NCI-H524 (cell line): ENCODE results near the gene EIF4G1.
A peak's percentile ranks its signal among the peaks of the same experiment; 100 is the strongest.

ENCODE experiments used
- DNase-seq, 2 experiments: peaks; one replicate each; lab custom pipeline; 2025; lab: John Stamatoyannopoulos, UW

EIF4G1 gene

DNA sequence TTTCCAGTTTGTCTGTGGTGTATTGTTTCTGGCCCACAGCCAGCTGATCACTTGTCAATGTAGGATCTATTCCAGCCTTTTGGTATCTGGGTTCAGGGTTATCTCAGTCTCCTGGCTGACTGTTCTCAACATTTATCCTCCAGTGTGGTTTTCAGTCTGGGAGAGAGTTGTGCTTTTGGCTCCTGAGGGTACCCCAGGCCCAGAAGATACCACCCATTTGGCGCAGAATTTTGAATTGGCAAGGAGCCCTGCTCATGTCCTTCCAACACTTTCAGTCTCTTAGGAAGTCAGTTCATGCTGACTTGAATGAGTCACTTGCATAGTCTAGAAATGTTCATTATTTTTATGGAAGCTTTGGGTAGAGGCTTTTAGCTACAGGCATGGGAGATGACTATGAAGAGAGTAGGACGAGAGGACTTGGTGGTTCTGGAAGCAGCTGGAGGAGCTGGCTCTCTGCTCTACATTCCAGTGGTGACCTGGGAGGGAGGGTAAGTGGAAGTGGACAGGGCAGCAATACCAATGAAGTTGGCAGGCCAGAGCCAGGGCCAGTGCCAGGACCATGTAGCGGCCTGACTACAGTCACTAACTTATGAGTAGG lies 54.3 kb downstream of the EIF4G1 start:
- no peak for DNase-seq

- peak; percentile 65 to 94 for DNase-seq
Observed at GRCh38 chr3:184371570-184372018, 57.2 kb downstream of the EIF4G1 start.

- no peak for DNase-seq
Observed at GRCh38 chr3:184372296-184372821, 58.0 kb downstream of the EIF4G1 start.

DNA sequence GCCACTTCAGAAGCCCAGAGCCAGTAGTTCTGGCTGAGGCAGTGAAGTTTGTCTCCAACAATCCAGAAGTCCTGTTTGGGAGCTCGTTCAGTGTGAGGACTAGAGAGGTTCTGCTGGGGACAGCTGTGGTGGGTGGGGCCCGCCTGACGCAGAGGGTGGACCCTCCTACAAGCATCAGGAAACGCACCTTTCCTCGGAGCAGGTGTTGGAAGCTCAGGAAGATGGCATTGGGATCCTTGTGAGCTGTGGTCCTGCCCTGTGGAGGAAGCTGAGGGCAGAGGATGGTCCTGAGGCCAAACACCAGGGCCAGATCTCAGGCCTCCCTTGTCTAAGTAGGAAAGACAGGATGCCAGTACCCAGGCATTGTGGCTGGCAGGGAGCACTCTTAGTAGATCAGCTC lies 58.5 kb downstream of the EIF4G1 start:
- DNase-seq: no peak

DNA sequence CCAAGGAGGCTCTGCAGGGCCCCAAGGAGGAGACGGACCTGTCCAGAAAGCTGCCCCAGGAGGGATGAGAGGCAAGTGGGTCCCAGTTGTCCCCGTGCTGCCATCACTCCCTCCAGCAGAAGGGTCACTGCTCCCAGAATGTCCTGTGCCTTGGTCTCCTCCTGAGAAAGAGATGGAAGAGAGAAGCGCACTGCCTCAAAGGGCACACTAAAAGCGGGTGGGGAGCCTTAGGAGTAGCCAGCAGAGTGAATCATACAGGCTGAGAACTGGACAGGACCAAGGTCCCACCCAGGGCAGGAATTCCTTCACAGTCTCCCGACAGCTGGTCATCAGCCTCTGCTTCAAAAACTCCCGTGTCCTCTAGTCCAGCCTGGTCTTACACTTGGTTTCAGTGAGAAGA lies 59.0 kb downstream of the EIF4G1 start:
- no peak for DNase-seq

DNA sequence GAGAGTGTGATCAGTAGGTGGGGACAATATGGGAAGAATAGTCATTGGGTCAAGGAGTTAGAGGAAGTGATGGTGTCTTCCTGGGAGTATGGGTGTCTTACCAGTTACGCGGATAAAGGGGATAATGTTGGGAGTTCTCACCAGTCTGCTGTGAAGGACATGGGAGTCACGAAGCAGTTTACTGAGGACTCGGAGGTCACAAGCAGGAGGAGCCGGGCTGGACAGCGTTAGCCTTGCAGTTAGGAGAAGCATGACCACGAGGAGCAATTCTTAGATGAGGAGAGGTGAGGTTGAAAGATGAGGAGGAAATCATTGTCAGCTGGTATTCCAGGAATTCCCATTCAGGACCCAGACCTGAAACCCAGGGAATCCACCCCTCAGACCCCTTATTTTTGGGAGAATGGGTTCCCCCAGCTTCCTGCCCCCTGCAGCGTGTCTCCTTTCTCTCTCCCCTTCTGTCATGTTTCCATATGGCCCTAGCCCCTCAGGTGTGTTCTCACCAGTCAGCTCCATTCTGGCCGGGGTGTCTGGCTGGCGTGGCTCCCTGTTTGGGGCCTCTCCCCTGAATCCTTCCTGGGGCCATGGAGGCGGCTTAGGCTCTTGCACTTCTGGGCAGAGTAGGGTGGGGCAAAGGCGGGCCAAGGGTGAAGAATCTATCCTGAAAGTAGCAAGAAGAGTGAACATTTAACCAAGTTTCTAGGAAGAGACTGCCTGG lies 61.5 kb downstream of the EIF4G1 start:
- DNase-seq: no peak

GRCh38 chr3:184377374-184377773 lies 63.0 kb downstream of the EIF4G1 start:
- DNase-seq: no peak

- peak; percentile 81 to 92 for DNase-seq
Observed at GRCh38 chr3:184377882-184378445, 63.6 kb downstream of the EIF4G1 start, which contains the start of gene THPO. Gene THPO (minus strand): TSS chr3:184378207. CDS start chr3:184376259, 1,948 bp downstream.

- no peak for DNase-seq
Observed at GRCh38 chr3:184378651-184379357, 64.4 kb downstream of the EIF4G1 start.

- no peak for DNase-seq
Observed at GRCh38 chr3:184379358-184380184, 65.2 kb downstream of the EIF4G1 start, which contains the start of gene CHRD. Gene CHRD (plus strand): TSS chr3:184380054. CDS start chr3:184380319, 265 bp downstream.

GRCh38 chr3:184380185-184380626 lies 65.8 kb downstream of the EIF4G1 start:
- DNase-seq: peak in 1 of 2 experiments; percentile 49

- no peak for DNase-seq
Observed at GRCh38 chr3:184380627-184381260, 66.3 kb downstream of the EIF4G1 start.

DNA sequence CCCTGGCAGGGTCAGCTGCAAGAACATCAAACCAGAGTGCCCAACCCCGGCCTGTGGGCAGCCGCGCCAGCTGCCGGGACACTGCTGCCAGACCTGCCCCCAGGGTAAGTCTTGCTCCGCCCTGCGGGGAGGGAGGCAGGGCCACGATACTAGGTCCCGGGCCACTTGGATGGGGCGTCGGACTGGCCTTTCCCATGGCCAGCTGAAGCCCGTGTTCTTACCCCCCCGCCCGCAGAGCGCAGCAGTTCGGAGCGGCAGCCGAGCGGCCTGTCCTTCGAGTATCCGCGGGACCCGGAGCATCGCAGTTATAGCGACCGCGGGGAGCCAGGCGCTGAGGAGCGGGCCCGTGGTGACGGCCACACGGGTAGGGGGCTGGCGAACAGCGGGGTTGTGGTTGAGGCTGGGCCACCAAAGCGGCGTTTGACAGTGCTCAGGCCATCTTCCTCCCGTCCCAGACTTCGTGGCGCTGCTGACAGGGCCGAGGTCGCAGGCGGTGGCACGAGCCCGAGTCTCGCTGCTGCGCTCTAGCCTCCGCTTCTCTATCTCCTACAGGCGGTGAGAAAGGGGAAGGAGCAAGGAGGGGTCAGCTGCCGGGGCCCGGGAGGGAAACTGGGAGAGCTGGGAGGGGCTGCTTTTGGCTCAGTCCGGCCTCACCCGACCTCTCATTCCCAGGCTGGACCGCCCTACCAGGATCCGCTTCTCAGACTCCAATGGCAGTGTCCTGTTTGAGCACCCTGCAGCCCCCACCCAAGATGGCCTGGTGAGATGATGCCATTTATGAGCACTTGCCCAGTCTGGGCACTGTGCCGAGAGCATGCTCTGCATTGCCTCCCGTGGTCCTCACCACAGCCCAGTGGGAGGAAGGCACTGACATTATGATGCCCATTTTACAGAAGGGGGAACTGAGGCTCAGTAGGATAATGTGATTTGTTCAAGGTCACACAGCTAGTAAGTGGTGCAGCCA lies 67.1 kb downstream of the EIF4G1 start:
- no peak for DNase-seq

DNA sequence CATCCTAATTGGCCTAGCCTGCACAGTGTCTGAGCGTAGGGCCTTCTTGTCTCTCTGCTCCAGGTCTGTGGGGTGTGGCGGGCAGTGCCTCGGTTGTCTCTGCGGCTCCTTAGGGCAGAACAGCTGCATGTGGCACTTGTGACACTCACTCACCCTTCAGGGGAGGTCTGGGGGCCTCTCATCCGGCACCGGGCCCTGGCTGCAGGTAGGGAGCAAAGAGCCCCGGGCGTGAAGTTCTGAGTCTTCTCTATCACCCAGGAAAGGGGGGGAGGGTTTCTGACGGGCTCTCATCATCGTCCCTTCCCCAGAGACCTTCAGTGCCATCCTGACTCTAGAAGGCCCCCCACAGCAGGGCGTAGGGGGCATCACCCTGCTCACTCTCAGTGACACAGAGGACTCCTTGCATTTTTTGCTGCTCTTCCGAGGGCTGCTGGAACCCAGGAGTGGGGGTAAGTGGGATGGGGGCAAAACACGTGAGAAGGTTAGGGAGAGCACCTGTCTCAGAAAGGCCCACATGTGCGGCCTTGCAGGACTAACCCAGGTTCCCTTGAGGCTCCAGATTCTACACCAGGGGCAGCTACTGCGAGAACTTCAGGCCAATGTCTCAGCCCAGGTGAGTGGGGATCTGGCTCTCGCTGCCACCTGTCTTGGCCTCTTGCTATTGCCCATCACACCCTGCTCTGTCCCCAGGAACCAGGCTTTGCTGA lies 68.1 kb downstream of the EIF4G1 start:
- DNase-seq: no peak

DNA sequence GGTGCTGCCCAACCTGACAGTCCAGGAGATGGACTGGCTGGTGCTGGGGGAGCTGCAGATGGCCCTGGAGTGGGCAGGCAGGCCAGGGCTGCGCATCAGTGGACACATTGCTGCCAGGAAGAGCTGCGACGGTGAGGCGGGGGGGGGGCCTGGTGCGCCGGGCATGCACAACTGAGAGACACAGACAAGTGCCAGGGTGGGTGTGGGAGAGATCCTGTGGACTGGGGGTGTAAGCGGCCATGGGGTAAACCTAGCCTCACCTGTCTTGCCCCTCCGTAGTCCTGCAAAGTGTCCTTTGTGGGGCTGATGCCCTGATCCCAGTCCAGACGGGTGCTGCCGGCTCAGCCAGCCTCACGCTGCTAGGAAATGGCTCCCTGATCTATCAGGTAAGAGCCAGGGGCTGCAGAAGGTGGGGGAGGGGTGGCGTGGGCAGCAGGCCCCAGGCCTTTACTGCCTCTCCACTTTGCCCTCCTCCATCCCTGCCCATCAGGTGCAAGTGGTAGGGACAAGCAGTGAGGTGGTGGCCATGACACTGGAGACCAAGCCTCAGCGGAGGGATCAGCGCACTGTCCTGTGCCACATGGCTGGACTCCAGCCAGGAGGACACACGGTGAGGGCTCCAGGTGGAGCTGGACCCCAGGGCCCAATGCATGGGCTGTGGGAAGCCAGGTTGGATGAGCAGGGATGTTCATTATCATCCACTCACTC lies 68.8 kb downstream of the EIF4G1 start:
- no peak for DNase-seq

- DNase-seq: no peak
Observed at GRCh38 chr3:184384342-184384741, 69.9 kb downstream of the EIF4G1 start.
